NCI-H2107 treated with DMSO at 0.1 percent for 48 hours (cell line): ENCODE data around the gene NXT1.
"Not testable (repeated sequence)": the region's sequence is repeated elsewhere in the genome, so short reads cannot be mapped to it uniquely, and the experiment has no call there.

Experiments used
- DNase-seq: peaks from one replicate; lab custom pipeline; 2025; ENCODE audit not compliant: unreplicated experiment; lab: John Stamatoyannopoulos, UW

Gene NXT1

DNA sequence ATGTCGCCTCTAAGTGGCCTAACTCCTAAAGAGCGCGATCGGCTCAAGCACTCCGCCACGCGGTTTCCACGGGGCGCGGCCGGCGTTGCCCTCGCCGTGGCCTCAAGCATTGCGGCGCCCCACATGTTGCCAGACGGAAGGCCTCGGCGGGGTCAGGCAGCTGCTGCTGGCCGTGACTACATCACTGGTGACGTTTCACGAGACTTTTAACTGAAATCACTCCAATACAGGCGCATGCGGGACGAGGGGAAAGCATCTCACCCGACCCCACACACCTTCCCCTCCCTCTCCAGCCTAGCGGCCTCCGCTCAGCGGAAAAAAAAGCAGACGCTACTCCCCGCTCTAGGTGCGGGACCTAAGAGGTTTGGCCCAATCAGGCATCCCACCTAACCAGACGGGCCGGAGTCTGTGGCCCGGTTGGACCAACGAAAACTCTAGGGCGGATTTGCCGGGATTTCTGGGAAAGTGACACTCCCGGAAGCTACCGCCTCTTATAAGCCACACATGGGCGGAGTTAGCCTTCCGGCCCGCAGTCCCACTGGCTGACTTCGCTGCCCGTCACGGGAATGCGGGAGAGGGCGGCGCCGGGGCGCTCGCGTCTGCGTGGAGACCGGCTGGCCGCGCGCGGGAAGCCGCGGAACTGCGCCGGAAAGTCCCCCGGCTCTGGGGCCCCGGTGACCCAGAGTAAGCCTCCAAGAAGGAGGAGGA, at the start of gene NXT1:
Gene NXT1 (plus strand): TSS at position 596 of the 708 bp plus-strand sequence. CDS start 3,251 bp downstream, outside the sequence.
- peak; percentile 77 for DNase-seq

GRCh38 chr20:23301436-23302050, 49.0 kb upstream of the NXT1 start:
- no peak for DNase-seq

DNA sequence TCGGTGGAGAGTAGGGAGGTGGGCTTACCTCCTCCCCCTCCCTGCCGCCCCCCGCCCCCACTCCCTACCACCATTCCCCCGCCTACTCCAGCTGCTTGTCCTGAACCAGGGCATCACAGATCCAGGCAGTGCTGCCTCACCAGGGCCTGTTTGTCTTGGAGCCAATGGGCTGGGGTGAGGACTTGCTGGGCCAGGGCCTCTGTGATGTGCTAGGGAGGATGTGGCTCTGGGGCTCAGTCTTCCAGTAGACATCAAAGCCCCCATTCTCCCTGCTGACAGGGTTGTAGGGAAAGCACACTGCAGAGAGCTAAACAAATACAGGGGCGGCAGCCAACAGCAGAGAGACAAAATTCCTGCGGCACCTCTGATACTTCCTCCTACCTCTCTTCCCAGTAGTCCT, 48.2 kb upstream of the NXT1 start:
- no peak for DNase-seq

DNA sequence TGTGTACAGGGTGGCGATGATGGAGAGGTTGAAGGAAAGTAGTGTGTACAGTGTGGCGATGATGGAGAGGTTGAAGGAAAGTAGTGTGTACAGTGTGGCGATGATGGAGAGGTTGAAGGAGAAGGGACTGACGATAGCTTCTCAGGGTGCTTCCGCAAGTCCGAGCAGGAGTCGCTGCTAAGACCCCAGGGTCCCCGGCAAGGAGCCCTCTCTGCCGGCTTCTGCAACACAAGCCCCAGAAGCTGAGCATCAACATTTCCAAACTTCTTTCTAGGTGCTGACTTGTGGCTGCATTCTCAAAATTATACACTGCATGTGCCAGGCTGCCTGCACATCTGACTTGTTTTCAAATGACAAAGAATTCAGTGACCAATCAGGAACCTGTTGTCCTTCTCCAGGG, 47.8 kb upstream of the NXT1 start:
- no peak for DNase-seq

GRCh38 chr20:23303325-23304102, 47.1 kb upstream of the NXT1 start:
- no peak for DNase-seq

GRCh38 chr20:23304616-23305015, 46.0 kb upstream of the NXT1 start:
- DNase-seq, result no peak

DNA sequence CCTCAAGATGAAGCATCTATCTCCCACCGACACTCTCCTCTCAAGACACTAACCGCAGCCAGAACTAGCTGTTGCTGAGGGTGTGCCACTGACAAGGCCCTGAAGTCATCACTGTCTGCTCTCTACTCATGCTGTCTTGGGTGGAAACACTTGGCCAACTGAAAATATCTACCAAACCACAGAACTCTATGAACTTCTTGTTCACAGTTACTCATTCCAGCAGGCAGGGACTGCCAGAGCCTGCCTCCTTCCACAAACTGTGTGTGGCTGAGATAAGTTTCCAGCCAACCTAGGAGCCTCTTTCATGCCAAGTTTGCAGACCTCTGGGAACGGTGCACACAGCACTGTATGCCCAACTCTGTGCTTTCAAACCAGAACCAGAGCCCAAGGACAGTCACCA, 45.5 kb upstream of the NXT1 start:
- no peak for DNase-seq

GRCh38 chr20:23307393-23307792, 43.2 kb upstream of the NXT1 start:
- not testable (repeated sequence) for DNase-seq

GRCh38 chr20:23308024-23308423, 42.6 kb upstream of the NXT1 start:
- DNase-seq, result no peak

- no peak for DNase-seq
Measured at GRCh38 chr20:23308908-23309307, 41.7 kb upstream of the NXT1 start.

- DNase-seq, result no peak
Measured at GRCh38 chr20:23309781-23310180, 40.8 kb upstream of the NXT1 start.

DNA sequence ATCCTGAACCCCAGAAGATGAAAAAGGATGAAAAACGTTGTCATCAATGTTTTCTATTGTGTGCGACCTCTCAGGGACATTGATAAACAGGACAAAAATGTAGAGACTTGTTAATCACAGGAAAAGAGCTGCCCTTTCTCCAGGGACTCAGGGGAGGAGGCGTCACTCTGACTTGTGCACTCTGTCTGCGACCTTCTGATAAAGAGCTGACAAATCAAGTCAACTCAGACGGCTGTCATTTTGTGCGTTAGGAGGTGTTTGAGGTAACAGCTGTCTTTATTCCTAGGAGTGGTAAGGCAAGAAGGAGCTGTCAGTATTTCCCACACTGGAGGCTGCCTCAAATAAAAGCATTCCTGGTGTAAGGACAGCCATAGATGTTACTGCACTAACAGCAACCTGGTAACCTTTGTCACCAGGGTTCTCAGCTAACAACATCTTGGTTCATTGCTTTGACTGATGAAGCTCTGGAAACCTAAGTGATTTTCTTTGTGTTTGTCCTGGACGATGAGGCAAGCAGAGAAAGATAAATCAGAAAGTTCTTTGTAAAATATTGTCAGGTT, 38.6 kb upstream of the NXT1 start:
- no peak for DNase-seq

DNA sequence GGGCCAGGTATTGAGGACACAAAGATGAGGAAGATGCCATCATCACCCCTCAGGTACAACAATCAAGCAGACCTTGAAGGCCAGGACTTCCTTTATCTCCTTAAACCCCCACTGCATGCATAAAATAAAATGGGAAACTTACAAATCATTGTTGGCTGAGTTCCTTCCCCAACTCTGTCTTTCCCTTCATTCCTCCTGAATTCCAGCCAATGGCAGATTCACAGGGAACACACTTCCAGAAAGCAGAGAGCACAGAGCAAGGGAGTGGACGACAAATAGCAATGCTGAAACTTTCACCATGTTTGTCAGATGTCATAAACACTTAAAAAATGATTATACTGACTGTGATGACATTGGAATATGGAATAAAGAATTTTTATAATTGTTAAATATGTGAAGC, 37.3 kb upstream of the NXT1 start:
- DNase-seq, result no peak

DNA sequence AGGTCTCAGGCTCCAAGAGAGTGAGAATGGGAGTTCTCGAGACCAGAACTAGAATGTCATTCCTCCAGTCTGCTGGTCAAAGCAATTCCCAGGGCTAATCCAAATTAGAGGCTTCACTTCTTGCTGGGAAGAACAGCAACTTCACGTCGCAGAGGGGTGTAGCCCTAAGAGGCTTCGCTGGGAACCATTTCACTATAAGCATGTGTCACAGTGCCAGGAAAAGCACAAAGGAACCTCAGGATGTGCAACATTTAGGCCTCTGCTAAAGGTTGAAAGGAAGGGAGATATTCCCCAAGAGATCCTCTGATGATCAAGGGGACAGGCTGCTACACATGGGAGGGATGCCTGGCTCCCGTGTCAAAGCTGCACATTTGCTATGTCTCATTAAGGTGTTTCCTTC, 35.9 kb upstream of the NXT1 start:
- no peak for DNase-seq

GRCh38 chr20:23315099-23315498, 35.5 kb upstream of the NXT1 start:
- no peak for DNase-seq

- DNase-seq, result no peak
Measured at GRCh38 chr20:23316626-23317025, 34.0 kb upstream of the NXT1 start.

- DNase-seq, result no peak
Measured at GRCh38 chr20:23317081-23317480, 33.5 kb upstream of the NXT1 start.

- DNase-seq, result no peak
Measured at GRCh38 chr20:23318347-23318746, 32.2 kb upstream of the NXT1 start.

GRCh38 chr20:23320317-23320716, 30.3 kb upstream of the NXT1 start:
- DNase-seq, result no peak

DNA sequence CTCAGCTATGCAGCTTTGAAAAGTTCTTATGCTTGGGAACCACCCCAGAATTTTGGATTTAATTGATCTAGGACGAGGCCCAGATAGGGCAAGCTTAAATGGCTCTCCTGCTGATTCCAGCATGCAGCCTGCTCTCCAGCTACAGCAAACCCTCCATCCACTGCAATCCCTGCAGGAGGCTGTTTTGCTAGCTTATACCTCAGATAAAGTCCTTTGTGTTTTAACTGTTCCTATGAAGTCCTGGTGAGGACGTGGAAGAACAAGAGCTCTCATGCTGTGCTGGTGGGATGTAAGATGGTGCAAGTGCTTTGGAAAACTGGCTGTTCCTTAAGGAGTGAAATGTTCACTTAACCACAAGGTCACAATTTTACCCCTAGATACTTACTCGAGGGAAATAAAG, 25.5 kb upstream of the NXT1 start:
- DNase-seq, result no peak

DNA sequence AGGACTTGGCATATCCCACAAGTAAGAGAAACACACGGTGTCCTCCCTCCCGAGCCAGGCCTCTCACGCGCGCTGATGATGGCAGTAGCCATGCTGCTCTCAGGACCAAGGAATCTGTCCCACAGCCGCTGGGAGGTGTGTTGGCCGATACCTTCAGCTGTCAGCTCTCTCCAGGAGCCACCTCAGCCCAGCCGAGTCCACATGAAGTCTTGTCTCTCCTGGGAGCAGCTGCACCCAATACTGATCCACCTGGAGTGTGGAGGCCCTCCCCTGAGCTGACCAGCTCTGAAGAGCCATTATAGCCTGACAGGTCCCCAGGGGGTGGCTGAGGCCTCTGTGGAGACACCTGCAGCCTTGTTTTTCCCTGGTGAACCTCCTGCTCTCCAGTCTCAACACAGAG, 23.8 kb upstream of the NXT1 start:
- DNase-seq, result peak; percentile 69
